GM12891 (cell line): ENCODE results near the gene PPHLN1.

Source experiments
- DNase-seq: peaks from one replicate; pipeline ENCODE4 v3.0.0; 2011; ENCODE audit warnings: low spot score; ENCODE audit not compliant: insufficient read length
- FAIRE-seq: peaks from 2 replicates; lab custom pipeline; 2011; peaks lifted over from hg19 to GRCh38; lab: Jason Lieb, UNC
- PAX5 ChIP-seq: IDR thresholded peaks from 2 replicates; pipeline ENCODE4 v1.6.1; 2011; ENCODE audit warnings: low read length, moderate library complexity, mild to moderate bottlenecking; ENCODE audit not compliant: insufficient read depth, severe bottlenecking
- POLR2A ChIP-seq: IDR thresholded peaks from 2 replicates; pipeline ENCODE4 v1.6.1; 2011; ENCODE audit warnings: low read depth, low read length, control low read depth
- POLR2AphosphoS5 ChIP-seq: IDR thresholded peaks from 2 replicates; pipeline ENCODE4 v1.6.1; 2011; ENCODE audit warnings: low read depth, low read length, control low read depth
- POU2F2 ChIP-seq: IDR thresholded peaks from 2 replicates; pipeline ENCODE4 v1.6.1; 2011; ENCODE audit warnings: low read depth, mild to moderate bottlenecking, control low read depth, low read length, moderate library complexity
- SPI1 ChIP-seq: IDR thresholded peaks from 2 replicates; pipeline ENCODE4 v1.6.1; 2011; ENCODE audit warnings: low read depth, low read length, control low read depth
- TAF1 ChIP-seq: IDR thresholded peaks from 2 replicates; pipeline ENCODE4 v1.6.1; 2011; ENCODE audit warnings: low read depth, low read length, control low read depth

The PPHLN1 gene

GRCh38 chr12:42450248-42450647 is 124.3 kb downstream of the PPHLN1 start:
- no peak for DNase-seq
- TF ChIP-seq PAX5 (no peak), SPI1 (no peak), TAF1 (no peak), POLR2AphosphoS5 (no peak), POU2F2 (no peak), POLR2A (no peak)

GRCh38 chr12:42458575-42458974 is 132.6 kb downstream of the PPHLN1 start:
- FAIRE-seq: no peak

More at GRCh38 chr12:42450248-42450647, 124.3 kb downstream of the PPHLN1 start:
- peak; percentile 45 for FAIRE-seq

GRCh38 chr12:42459336-42459847 is 133.4 kb downstream of the PPHLN1 start:
- FAIRE-seq: no peak
- DNase-seq: no peak
- TF ChIP-seq POU2F2 (no peak), POLR2AphosphoS5 (no peak)

More at GRCh38 chr12:42458575-42458974, 132.6 kb downstream of the PPHLN1 start:
- no peak for DNase-seq
- TF ChIP-seq SPI1: no peak
- no peak for TF ChIP-seq PAX5
- TF ChIP-seq POLR2AphosphoS5: no peak

GRCh38 chr12:42462486-42462885 is 136.5 kb downstream of the PPHLN1 start:
- DNase-seq (no peak), FAIRE-seq (no peak)
- no peak for TF ChIP-seq POU2F2

- no peak for TF ChIP-seq TAF1
- no peak for TF ChIP-seq SPI1
- no peak for TF ChIP-seq POU2F2
- TF ChIP-seq POLR2AphosphoS5: no peak
- TF ChIP-seq POLR2A: no peak
- TF ChIP-seq PAX5: no peak
- DNase-seq: no peak
- no peak for FAIRE-seq
Observed at GRCh38 chr12:42463671-42464070, 137.7 kb downstream of the PPHLN1 start.

GRCh38 chr12:42468341-42468821 is 142.4 kb downstream of the PPHLN1 start:
- DNase-seq (no peak), FAIRE-seq (peak; percentile 76)
- no peak for TF ChIP-seq SPI1
- no peak for TF ChIP-seq PAX5
- TF ChIP-seq POU2F2: no peak
- TF ChIP-seq TAF1: no peak
- TF ChIP-seq POLR2AphosphoS5: no peak
- TF ChIP-seq POLR2A: no peak

GRCh38 chr12:42468921-42469320 is 143.0 kb downstream of the PPHLN1 start:
- no peak for TF ChIP-seq POLR2AphosphoS5
- no peak for TF ChIP-seq TAF1
- TF ChIP-seq POU2F2: no peak
- TF ChIP-seq PAX5: no peak
- TF ChIP-seq SPI1: no peak
- TF ChIP-seq POLR2A: no peak
- FAIRE-seq (no peak), DNase-seq (no peak)

GRCh38 chr12:42469355-42470175 is 143.6 kb downstream of the PPHLN1 start:
- FAIRE-seq: peak; percentile 97
- TF ChIP-seq POU2F2 (peak; percentile 36; the same call in 1 of the 2 replicates), POLR2AphosphoS5 (no peak), POLR2A (no peak), PAX5 (peak; percentile 76), TAF1 (no peak), SPI1 (peak; percentile 97)

GRCh38 chr12:42472376-42472775 is 146.4 kb downstream of the PPHLN1 start:
- no peak for TF ChIP-seq TAF1
- no peak for TF ChIP-seq SPI1
- no peak for TF ChIP-seq POLR2AphosphoS5
- no peak for TF ChIP-seq PAX5
- no peak for TF ChIP-seq POU2F2
- TF ChIP-seq POLR2A: no peak
- DNase-seq: no peak
- no peak for FAIRE-seq

More at GRCh38 chr12:42469355-42470175, 143.6 kb downstream of the PPHLN1 start:
- peak; percentile 40 for DNase-seq

- TF ChIP-seq TAF1 (no peak), POU2F2 (no peak), POLR2A (no peak), PAX5 (no peak), POLR2AphosphoS5 (no peak), SPI1 (no peak)
- no peak for DNase-seq
Observed at GRCh38 chr12:42473130-42473529, 147.2 kb downstream of the PPHLN1 start.

More at GRCh38 chr12:42473130-42473529, 147.2 kb downstream of the PPHLN1 start:
- no peak for FAIRE-seq
